HG02943 (cell line): ENCODE data around the gene OCEL1.
"Not testable (repeated sequence)": the region's sequence is repeated elsewhere in the genome, so short reads cannot be mapped to it uniquely, and the experiment has no call there.

Experiments
- ATAC-seq: cut with Tn5 transposase; IDR thresholded peaks from one replicate; pipeline ENCODE4 v1.9.1; 2021; ENCODE audit warnings: mild to moderate bottlenecking, low read depth, moderate library complexity; ENCODE audit not compliant: unreplicated experiment

The OCEL1 gene

DNA sequence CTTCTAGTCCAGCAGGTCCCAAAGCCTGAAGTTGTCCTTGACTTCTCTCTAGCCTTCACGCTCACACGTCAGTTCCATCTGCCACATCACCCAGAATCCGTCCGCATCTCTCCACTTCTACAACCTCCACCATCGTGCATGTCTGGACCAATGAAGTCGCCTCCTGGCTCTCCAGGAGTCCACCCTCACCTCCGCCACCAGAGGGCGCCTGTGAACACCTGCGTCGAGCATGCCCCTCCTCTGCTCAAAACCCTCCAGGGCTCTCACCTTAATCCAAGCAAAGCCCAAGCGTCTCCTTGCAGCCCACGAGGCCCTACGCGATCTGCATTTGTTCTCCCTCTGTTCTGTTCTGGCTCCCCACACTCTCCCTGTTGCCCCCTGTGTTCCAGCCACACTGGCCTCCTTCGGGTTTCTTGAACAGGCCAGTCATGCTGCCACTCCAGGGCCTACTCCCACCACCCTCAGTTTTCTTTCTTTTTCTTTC is 34.9 kb downstream of the OCEL1 start:
- peak; percentile 55 for ATAC-seq

DNA sequence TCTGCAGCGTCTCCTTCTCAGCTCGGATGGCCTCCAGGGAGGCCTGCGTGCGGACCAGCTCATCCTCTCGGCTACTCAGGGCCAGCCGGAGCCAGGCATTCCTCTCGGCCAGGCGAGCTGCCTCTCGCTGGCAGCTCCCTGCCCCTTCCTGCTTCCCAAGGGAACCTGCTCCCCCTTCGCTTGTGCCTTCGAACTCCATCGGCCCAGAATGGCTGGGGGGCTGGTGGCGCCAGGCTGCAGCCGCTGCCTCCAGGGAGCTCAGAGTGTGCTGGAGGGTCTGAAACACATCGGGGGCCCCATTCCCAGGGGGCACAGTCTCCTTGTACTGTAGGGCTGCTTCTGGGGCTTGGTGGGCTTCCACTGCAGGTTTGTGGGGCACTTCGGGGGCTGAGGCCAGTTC is 36.5 kb downstream of the OCEL1 start:
- no peak for ATAC-seq

DNA sequence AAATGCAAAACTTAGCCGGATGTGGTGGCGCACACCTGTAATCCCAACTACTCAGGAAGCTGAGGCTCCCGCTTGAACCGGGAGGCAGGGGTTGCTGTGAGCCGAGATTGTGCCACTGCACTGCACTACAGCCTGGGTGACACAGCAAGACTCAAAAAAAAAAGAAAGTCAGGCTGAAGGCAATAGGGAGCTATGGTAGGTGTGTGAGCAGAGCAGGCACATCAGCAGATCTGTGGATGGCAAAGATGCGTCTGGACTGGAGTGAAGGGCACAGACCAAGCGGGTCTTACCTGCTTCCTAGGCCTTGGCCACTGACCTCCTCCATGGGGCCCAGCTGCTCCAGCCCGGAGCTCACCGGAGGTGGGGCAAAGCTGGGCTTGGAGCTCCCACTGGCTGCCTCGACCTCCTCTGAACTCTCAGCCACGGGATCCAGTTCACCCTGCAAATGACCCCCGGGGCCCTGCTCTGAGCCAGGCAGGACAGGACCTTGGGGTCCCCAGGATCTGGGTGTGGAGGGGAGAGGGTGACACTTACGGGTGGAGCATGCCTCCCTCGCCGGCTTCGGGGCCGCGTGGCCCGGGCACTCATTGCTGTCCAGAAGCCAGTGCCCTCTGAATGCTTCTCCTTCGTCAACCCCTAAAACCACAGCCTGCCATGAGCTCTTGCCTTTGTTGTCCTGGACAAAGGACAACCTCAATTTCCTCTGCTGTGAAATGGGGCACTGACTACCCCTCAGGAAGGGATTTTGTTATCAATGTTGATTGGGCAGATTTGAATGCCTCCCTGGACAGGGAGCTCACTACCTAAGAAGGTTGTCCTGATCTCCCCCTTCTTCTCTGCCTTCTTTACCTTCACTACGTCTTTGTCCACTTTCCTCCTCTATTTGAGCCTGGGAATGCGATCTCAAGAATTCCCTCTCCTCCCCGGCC is 38.0 kb downstream of the OCEL1 start:
- ATAC-seq: no peak

GRCh38 chr19:17264641-17264979 is 38.6 kb downstream of the OCEL1 start, which contains the start of gene USHBP1:
Gene USHBP1, minus strand, starts transcription at chr19:17264745. Its CDS starts 446 bp downstream, at chr19:17264299.
- ATAC-seq: no peak

DNA sequence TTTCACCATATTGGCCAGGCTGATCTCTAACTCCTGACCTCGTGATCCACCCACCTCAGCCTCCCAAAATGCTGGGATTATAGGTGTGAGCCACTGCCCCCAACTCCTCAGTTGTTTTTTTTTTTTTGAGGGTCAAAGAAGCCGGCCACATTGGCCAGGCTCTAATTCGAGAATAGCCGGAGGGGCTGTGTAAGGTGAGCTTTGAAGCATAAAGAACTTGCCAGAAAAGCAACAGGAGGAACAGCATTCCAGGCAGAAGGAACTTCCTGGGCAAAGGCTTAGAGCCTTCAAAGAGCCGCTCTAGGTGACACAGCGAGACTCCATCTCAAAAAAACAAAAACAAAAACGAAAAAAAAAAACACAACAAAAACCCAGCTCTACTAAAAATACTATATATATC is 40.0 kb downstream of the OCEL1 start:
- ATAC-seq: no peak

- peak; percentile 5 for ATAC-seq
These were observed 40.6 kb downstream of the OCEL1 start for GRCh38 chr19:17266589-17266974.

DNA sequence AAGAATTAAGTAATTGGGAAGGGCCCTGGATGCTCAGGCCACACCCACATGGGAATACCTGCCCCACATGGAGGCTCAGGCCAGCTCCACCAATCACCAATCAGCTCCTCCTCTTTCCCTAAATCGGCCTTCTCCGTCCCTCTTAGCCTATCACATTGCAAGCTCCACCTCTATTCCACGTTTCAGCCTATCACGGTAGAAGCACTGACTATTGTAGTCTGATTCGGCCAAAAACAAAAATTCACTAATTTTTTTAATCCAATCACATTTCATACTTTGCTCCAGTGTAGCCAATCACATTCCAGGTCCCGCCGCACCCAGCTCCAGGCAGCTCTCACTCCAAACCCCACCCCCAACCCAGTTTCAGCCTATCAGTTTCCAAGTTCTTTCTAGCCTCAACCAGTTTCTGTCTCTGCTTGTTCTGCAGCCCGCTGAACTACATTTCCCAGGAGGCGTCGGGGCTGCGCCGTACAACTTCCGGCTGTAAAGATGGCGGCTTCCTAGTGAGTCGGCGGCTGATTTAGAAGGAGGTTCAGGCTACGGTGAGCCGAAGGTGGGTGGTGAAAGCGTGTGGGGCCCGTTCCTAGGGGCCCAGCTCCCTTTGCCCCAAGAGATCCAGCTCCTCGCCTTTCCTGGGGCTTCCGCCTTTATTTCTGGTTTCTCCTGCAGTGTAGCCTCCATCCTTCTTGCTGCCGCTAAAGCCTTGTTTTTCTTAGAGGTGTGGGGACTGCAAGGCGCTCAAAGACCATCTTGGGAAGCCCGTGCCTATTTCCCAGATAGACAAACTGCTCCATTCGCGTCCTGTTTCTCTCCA is 41.2 kb downstream of the OCEL1 start, which contains the start of gene BABAM1:
Gene BABAM1 (plus strand): TSS at position 469 of the 814 bp plus-strand sequence. CDS start 1,364 bp downstream, outside the sequence.
- peak; percentile 87 for ATAC-seq

DNA sequence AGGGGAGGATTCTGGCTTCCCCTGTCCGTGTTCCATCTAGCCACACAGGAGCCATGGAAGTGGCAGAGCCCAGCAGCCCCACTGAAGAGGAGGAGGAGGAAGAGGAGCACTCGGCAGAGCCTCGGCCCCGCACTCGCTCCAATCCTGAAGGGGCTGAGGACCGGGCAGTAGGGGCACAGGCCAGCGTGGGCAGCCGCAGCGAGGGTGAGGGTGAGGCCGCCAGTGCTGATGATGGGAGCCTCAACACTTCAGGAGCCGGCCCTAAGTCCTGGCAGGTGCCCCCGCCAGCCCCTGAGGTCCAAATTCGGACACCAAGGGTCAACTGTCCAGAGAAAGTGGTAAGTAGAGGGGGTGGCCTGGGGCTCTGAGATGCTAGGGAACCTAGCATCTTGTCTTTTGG is 42.7 kb downstream of the OCEL1 start:
- ATAC-seq: no peak

DNA sequence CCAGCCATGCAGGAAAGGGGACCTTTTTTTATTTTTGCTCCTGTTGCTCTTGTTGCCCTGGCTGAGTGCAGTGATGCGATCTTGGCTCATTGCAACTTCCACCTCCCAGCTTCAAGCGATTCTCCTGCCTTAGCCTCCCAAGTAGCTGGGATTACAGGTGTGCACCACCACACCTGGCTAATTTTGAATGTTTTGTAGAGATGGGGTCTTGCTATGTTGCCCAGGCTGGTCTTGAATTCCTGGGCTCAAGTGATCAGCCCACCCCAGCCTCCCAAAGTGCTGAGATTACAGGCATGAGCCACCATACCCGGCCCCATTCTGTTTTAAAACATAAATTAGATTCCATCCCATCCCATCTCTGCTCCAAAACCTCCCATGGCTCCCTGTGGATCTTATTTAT is 48.9 kb downstream of the OCEL1 start:
- not testable (repeated sequence) for ATAC-seq

GRCh38 chr19:17275441-17276175 is 49.6 kb downstream of the OCEL1 start:
- ATAC-seq: no peak
